SK-N-SH (cell line): ENCODE data around the gene HPCAL4. TPM values are rescaled to one million over a fixed set of nuclear protein-coding genes. Genes with fewer than 3 reads are reported as not detected.

Experiments
- CTCF ChIA-PET: fragments of 300-600, 350-600 bp; formaldehyde crosslinking; extraction: SDS; loops from one replicate; lab custom pipeline; 2021; lab: Yijun Ruan, JAX
- POLR2A ChIA-PET: fragments of 350-600 bp; sonication (Branson Sonifier 250); formaldehyde crosslinking; extraction: SDS; loops from one replicate; lab custom pipeline; 2020; ENCODE audit warnings: antibody characterized with exemption, inconsistent platforms; lab: Yijun Ruan, JAX
- DNase-seq: peaks from one replicate; pipeline ENCODE4 v3.0.0; 2012
- H2AFZ ChIP-seq: fragments of 200-600 bp; sonication (generic); 2 replicates; pipeline ENCODE4 v1.8.1; 2016; ENCODE audit warnings: antibody characterized with exemption, mild to moderate bottlenecking, low read depth
- H3F3A ChIP-seq: fragments of 200-600 bp; sonication (generic); replicated peaks from 2 replicates; pipeline ENCODE3; 2016; ENCODE audit warnings: antibody characterized with exemption, mild to moderate bottlenecking; ENCODE audit not compliant: insufficient read depth
- H3K27ac ChIP-seq, 2 experiments: fragments of 200-500 bp in 1 of 2; fragments of 200-600 bp in 1 of 2; sonication (Bioruptor generic) in 1 of 2; sonication (generic), shearing (Covaris generic) in 1 of 2; 2 replicates each; pipeline versions ENCODE4 v1.5.1 to v1.6.1; 2014 to 2016; ENCODE audit warnings: low read depth in 2 of 2, inconsistent platforms in 1 of 2, low read length in 1 of 2, mild to moderate bottlenecking in 1 of 2, mixed read lengths in 1 of 2
- H3K27me3 ChIP-seq: fragments of 200-600 bp; sonication (generic), shearing (Covaris generic); 2 replicates; pipeline ENCODE4 v1.6.1; 2016; ENCODE audit warnings: mixed run types; ENCODE audit not compliant: insufficient read depth
- H3K36me3 ChIP-seq, 2 experiments: fragments of 200-500 bp in 1 of 2; fragments of 200-600 bp in 1 of 2; sonication (Bioruptor generic) in 1 of 2; sonication (generic) in 1 of 2; replicated peaks in 1 of 2; 2 replicates each; pipeline versions ENCODE3 to v1.5.1; 2014 to 2016; ENCODE audit warnings: low read length in 1 of 2, mild to moderate bottlenecking in 1 of 2; ENCODE audit not compliant: insufficient read depth in 2 of 2, control insufficient read depth in 1 of 2
- H3K4me1 ChIP-seq, 2 experiments: fragments of 200-500 bp in 1 of 2; fragments of 200-600 bp in 1 of 2; sonication (Bioruptor generic) in 1 of 2; sonication (generic), shearing (Covaris generic) in 1 of 2; 2 replicates each; pipeline versions ENCODE4 v1.5.1 to v1.6.1; 2014 to 2016; ENCODE audit warnings: low read depth in 1 of 2, low read length in 1 of 2, mixed run types in 1 of 2; ENCODE audit not compliant: insufficient read depth in 2 of 2, control insufficient read depth in 1 of 2
- H3K4me2 ChIP-seq: fragments of 200-600 bp; sonication (generic), shearing (Covaris generic); 2 replicates; pipeline ENCODE4 v1.6.1; 2017; ENCODE audit warnings: mixed run types
- H3K4me3 ChIP-seq, 2 experiments: fragments of 200-500 bp in 1 of 2; fragments of 200-600 bp in 1 of 2; sonication (Bioruptor generic) in 1 of 2; sonication (generic), shearing (Covaris generic) in 1 of 2; 2 replicates each; pipeline versions ENCODE4 v1.5.1 to v1.8.1; 2014 to 2016; ENCODE audit warnings: low read depth in 2 of 2, inconsistent platforms in 1 of 2, low read length in 1 of 2, mild to moderate bottlenecking in 1 of 2, mixed read lengths in 1 of 2, moderate library complexity in 1 of 2
- H3K79me2 ChIP-seq: fragments of 200-600 bp; sonication (generic); 2 replicates; pipeline ENCODE4 v1.8.1; 2017; ENCODE audit warnings: mild to moderate bottlenecking; ENCODE audit not compliant: insufficient read depth
- H3K9ac ChIP-seq: fragments of 200-600 bp; sonication (generic); 2 replicates; pipeline ENCODE4 v1.6.1; 2017; ENCODE audit warnings: mixed run types
- H3K9me2 ChIP-seq: fragments of 200-600 bp; sonication (generic); 2 replicates; pipeline ENCODE4 v1.6.1; 2017; ENCODE audit warnings: mixed run types
- H3K9me3 ChIP-seq: fragments of 200-600 bp; sonication (generic); 2 replicates; pipeline ENCODE4 v1.6.1; 2017; ENCODE audit warnings: mixed run types, mild to moderate bottlenecking, moderate library complexity
- H4K20me1 ChIP-seq: fragments of 200-600 bp; sonication (generic); 2 replicates; pipeline ENCODE4 v1.6.1; 2017; ENCODE audit warnings: mild to moderate bottlenecking, mixed run types; ENCODE audit not compliant: insufficient read depth
- CHD2 ChIP-seq: fragments of 150-350 bp; IDR thresholded peaks from 2 replicates; pipeline ENCODE4 v1.6.1; 2018; ENCODE audit warnings: low read length; ENCODE audit not compliant: partially characterized antibody
- FOSL2 ChIP-seq: IDR thresholded peaks from 2 replicates; pipeline ENCODE4 v1.4.0; 2012; ENCODE audit warnings: low read depth, mild to moderate bottlenecking, moderate library complexity, borderline replicate concordance
- FOXJ3 ChIP-seq: sonication (generic); formaldehyde crosslinking; IDR thresholded peaks from 2 replicates; pipeline ENCODE4 v1.5.1; 2020; ENCODE audit warnings: mild to moderate bottlenecking, missing genetic modification reagents
- GABPA ChIP-seq: IDR thresholded peaks from 2 replicates; pipeline ENCODE4 v1.4.0; 2012; ENCODE audit warnings: low read depth, mild to moderate bottlenecking
- GATA2 ChIP-seq: sonication (generic); formaldehyde crosslinking; IDR thresholded peaks from 2 replicates; pipeline ENCODE4 v1.5.0; 2020; ENCODE audit warnings: mild to moderate bottlenecking, missing genetic modification reagents
- MAX ChIP-seq: IDR thresholded peaks from 2 replicates; pipeline ENCODE4 v1.4.0; 2012; ENCODE audit warnings: low read depth
- PBX3 ChIP-seq: IDR thresholded peaks from 2 replicates; pipeline ENCODE4; 2012
- POLR2AphosphoS5 ChIP-seq: IDR thresholded peaks from 2 replicates; pipeline ENCODE4 v1.6.1; 2012; ENCODE audit warnings: low read depth, low read length
- SMC3 ChIP-seq: IDR thresholded peaks from 2 replicates; pipeline ENCODE4 v1.6.1; 2012; ENCODE audit warnings: low read depth, low read length, improper control_type of control experiment
- TAF1 ChIP-seq: IDR thresholded peaks from 2 replicates; pipeline ENCODE4 v1.6.1; 2012; ENCODE audit warnings: low read depth, mild to moderate bottlenecking, low read length, moderate library complexity, borderline replicate concordance
- TCF12 ChIP-seq: IDR thresholded peaks from 2 replicates; pipeline ENCODE4 v1.4.0; 2012
- WGBS: methylation state at CpG from one replicate; pipeline ENCODE4 v1.1.6; 2017; ENCODE audit warnings: low lambda C conversion rate; 5-methylcytosine and 5-hydroxymethylcytosine counted together
- polyA plus RNA-seq, 3 experiments: library from polyadenylated mRNA; depleted of rRNA; stranded (reverse); fragments of >200 nt; gene quantifications; 2 replicates each; pipeline ENCODE4 v1.2.3, GENCODE V29; 2012
- TF ChIP-seq, protein P1 (sequence below): IDR thresholded peaks from 2 replicates; pipeline ENCODE4 v1.4.0; 2012; ENCODE audit warnings: low read depth, borderline replicate concordance
- TF ChIP-seq, protein P2 (sequence below): fragments of 150-350 bp; IDR thresholded peaks from 2 replicates; pipeline ENCODE4 v1.6.1; 2016; ENCODE audit warnings: mild to moderate bottlenecking, low read depth, low read length
- TF ChIP-seq, protein P3 (sequence below): IDR thresholded peaks from 2 replicates; pipeline ENCODE4 v1.6.1; 2012; ENCODE audit warnings: mild to moderate bottlenecking, low read depth, low read length, moderate library complexity

The HPCAL4 gene
- polyA plus RNA-seq, 1 of the 3 experiments (the other 2 are of a cell fraction) = 0.15 TPM

DNA sequence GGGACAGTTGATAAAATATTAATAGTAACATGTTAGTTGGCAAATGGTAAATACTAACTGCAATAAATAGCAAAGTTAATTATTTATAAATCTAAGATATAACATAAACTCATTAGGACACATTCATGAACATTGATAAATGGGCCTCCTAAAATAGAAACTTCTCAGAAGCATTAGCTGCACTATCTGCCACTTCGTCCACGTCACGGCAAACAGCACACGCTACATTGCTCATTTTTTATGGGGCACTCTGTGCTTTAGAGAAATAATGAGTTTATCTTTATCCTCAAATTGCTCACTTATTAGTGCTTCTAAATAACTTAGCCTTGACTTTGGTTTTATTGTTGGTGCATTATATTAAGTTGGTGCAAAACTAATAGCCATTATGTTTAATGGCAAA is 16.3 kb upstream of the HPCAL4 start (continued):
- TF ChIP-seq PBX3 = no peak
- TF ChIP-seq, protein P1, sequence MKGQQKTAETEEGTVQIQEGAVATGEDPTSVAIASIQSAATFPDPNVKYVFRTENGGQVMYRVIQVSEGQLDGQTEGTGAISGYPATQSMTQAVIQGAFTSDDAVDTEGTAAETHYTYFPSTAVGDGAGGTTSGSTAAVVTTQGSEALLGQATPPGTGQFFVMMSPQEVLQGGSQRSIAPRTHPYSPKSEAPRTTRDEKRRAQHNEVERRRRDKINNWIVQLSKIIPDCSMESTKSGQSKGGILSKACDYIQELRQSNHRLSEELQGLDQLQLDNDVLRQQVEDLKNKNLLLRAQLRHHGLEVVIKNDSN = no peak
- TF ChIP-seq TCF12 = no peak

DNA sequence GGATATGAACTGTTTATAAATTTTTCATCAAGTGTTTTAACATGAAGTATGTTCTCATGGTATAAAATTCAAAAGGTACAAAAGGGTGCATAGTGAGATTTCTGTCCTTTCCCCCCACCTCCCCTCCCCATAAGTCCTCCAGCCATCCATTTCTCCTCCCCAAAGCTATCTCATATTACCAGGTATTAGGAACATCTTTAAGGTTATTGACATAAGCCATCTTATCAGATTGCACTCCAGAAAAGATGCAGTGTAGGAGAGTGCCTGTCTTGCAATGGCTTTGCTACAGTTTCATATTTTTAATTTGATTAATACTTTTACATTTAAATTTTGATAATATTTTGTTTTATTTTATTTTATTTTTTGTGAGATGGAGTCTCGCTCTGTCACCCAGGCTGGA is 13.5 kb upstream of the HPCAL4 start:
- H3K4me2 ChIP-seq = no peak overlapping the region
- peaks cover 10% of the 10 kb centered on the region for H3K27me3 ChIP-seq
- no peak overlapping the region for H3K4me3 ChIP-seq
- WGBS = 57% methylated on average over 1 of the region's 1 CpG
- no peak overlapping the region for H3K9ac ChIP-seq
- H4K20me1 ChIP-seq = no peaks in the 10 kb centered on the region
- no peak overlapping the region for H3K27ac ChIP-seq
- H3K36me3 ChIP-seq = no peaks in the 10 kb centered on the region
- ChIA-PET CTCF (interaction anchor here (0.9 to 5.8 kb wide), 7 partner anchors 14 to 98 kb away, joined by 3 to 61 read pairs (median 4); partner anchors contain the start of genes HPCAL4 and NT5C1A), POLR2A (no interaction called here)
- TF ChIP-seq GATA2 (no peak), CHD2 (no peak), FOSL2 (no peak), TAF1 (no peak), SMC3 (no peak), POLR2AphosphoS5 (no peak)
- TF ChIP-seq, protein P2, sequence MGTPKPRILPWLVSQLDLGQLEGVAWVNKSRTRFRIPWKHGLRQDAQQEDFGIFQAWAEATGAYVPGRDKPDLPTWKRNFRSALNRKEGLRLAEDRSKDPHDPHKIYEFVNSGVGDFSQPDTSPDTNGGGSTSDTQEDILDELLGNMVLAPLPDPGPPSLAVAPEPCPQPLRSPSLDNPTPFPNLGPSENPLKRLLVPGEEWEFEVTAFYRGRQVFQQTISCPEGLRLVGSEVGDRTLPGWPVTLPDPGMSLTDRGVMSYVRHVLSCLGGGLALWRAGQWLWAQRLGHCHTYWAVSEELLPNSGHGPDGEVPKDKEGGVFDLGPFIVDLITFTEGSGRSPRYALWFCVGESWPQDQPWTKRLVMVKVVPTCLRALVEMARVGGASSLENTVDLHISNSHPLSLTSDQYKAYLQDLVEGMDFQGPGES = no peak
- no peak for DNase-seq
- peaks cover 0 to 23% of the 10 kb centered on the region in 2 experiments; a peak in 1 of 4 replicates for H3K4me1 ChIP-seq
- H3K79me2 ChIP-seq = no peaks in the 10 kb centered on the region
- H3K9me2 ChIP-seq = no peaks in the 10 kb centered on the region
- no peak overlapping the region for H2AFZ ChIP-seq
- no peaks in the 10 kb centered on the region for H3K9me3 ChIP-seq
- H3F3A ChIP-seq = no peaks in the 10 kb centered on the region

DNA sequence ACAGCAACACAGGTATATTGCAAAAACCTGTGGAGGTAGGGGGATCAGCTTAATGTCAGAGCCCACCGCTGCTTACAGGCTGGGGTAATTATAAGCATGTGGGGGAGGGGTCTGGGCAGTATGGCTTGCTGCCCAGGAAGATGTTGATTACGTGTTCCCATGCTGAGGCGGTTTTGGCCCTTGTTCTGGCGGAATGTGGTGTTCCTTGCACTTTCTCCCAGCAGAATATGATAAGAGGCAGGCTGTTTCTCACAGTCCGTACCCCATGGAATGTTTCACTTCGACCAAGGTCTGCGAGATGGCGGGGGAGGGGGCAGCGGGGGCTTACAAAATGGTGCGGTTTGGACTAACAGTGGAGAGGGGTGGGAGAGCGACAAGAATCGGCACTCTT is 9.8 kb upstream of the HPCAL4 start:
- no peaks in the 10 kb centered on the region for H4K20me1 ChIP-seq
- H3K4me2 ChIP-seq = no peak overlapping the region
- 77% methylated on average over 12 of the region's 12 CpGs for WGBS
- TF ChIP-seq, protein P3, sequence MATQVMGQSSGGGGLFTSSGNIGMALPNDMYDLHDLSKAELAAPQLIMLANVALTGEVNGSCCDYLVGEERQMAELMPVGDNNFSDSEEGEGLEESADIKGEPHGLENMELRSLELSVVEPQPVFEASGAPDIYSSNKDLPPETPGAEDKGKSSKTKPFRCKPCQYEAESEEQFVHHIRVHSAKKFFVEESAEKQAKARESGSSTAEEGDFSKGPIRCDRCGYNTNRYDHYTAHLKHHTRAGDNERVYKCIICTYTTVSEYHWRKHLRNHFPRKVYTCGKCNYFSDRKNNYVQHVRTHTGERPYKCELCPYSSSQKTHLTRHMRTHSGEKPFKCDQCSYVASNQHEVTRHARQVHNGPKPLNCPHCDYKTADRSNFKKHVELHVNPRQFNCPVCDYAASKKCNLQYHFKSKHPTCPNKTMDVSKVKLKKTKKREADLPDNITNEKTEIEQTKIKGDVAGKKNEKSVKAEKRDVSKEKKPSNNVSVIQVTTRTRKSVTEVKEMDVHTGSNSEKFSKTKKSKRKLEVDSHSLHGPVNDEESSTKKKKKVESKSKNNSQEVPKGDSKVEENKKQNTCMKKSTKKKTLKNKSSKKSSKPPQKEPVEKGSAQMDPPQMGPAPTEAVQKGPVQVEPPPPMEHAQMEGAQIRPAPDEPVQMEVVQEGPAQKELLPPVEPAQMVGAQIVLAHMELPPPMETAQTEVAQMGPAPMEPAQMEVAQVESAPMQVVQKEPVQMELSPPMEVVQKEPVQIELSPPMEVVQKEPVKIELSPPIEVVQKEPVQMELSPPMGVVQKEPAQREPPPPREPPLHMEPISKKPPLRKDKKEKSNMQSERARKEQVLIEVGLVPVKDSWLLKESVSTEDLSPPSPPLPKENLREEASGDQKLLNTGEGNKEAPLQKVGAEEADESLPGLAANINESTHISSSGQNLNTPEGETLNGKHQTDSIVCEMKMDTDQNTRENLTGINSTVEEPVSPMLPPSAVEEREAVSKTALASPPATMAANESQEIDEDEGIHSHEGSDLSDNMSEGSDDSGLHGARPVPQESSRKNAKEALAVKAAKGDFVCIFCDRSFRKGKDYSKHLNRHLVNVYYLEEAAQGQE = no peak
- no peak for TF ChIP-seq POLR2AphosphoS5
- no peak for TF ChIP-seq GABPA
- TF ChIP-seq TAF1 = no peak
- no peak for TF ChIP-seq PBX3
- TF ChIP-seq MAX = no peak
- TF ChIP-seq FOXJ3 (CRISPR knock-in tag) = no peak
- no peak for TF ChIP-seq CHD2
- H2AFZ ChIP-seq = no peak overlapping the region
- no peaks in the 10 kb centered on the region for H3K79me2 ChIP-seq
- no peaks in the 10 kb centered on the region for H3F3A ChIP-seq
- H3K27ac ChIP-seq = no peak overlapping the region
- peaks cover 0 to 17% of the 10 kb centered on the region in 2 experiments; a peak in 1 of 4 replicates for H3K4me1 ChIP-seq
- no peaks in the 10 kb centered on the region for H3K9me3 ChIP-seq
- POLR2A ChIA-PET = interaction anchor here (1.1 to 1.6 kb wide), 2 partner anchors 45 to 124 kb away, joined by 4 to 7 read pairs; no protein-coding TSS in a partner anchor
- CTCF ChIA-PET = interaction anchor here (0.7 to 5.9 kb wide), 16 partner anchors 10 to 601 kb away, joined by 3 to 71 read pairs (median 8); partner anchors contain the start of genes HPCAL4 and NT5C1A
- H3K36me3 ChIP-seq = no peaks in the 10 kb centered on the region
- DNase-seq = no peak
- H3K4me3 ChIP-seq = no peak overlapping the region
- no peak overlapping the region for H3K9ac ChIP-seq
- peaks cover 17% of the 10 kb centered on the region; the same call in 1 of the 2 replicates for H3K27me3 ChIP-seq
- no peaks in the 10 kb centered on the region for H3K9me2 ChIP-seq
